HepG2 (cell line): ENCODE data around the gene PLAAT3. TPM values are rescaled to one million over a fixed set of nuclear protein-coding genes. Genes with fewer than 3 reads are reported as not detected.

ENCODE experiments used
- ATAC-seq: fragments of 200-7000 bp; cut with Tn5 transposase; 3 replicates; pipeline ENCODE4 v1.9.1; 2020; ENCODE audit warnings: mild to moderate bottlenecking, moderate library complexity
- BruUV-seq: library from RNA; stranded (reverse); fragments of 400-500 nt; replicated peaks from 2 replicates; lab custom pipeline; 2021; lab: Mats Ljungman, UMichigan
- CTCF ChIA-PET: fragments of 300-600 bp; formaldehyde crosslinking; extraction: SDS; loops from one replicate; lab custom pipeline; 2021; ENCODE audit warnings: low total read pairs, inconsistent platforms, low intra/inter-chr PET ratio; lab: Yijun Ruan, JAX
- POLR2A ChIA-PET: fragments of 350-600 bp; sonication (Branson Sonifier 250); formaldehyde crosslinking; loops from one replicate; lab custom pipeline; 2020; ENCODE audit warnings: antibody characterized with exemption, inconsistent platforms; lab: Yijun Ruan, JAX
- DNase-seq: peaks from one replicate; pipeline ENCODE4 v3.0.0-alpha.2; 2015; ENCODE audit warnings: low spot score
- FAIRE-seq: peaks from 3 replicates; lab custom pipeline; 2011; peaks lifted over from hg19 to GRCh38; lab: Jason Lieb, UNC
- H2AFZ ChIP-seq: one replicate; pipeline ENCODE4 v1.6.1; 2011; ENCODE audit warnings: low read length, inconsistent platforms
- H3K27ac ChIP-seq: fragments of 300-600 bp; 3 replicates; pipeline ENCODE4 v1.8.0; 2011; ENCODE audit warnings: mixed run types, mild to moderate bottlenecking, mixed read lengths, low read length, inconsistent platforms; ENCODE audit not compliant: insufficient read depth; ENCODE audit errors: extremely low read length
- H3K27me3 ChIP-seq, 2 experiments: fragments of 200-600 bp in 1 of 2; 2 replicates in 1 of 2; 3 replicates in 1 of 2; pipeline versions ENCODE4 v1.6.0 to v1.8.0; 2011; ENCODE audit warnings: low read length in 2 of 2, mild to moderate bottlenecking in 2 of 2, moderate library complexity in 2 of 2, inconsistent platforms in 1 of 2; ENCODE audit not compliant: insufficient read depth in 2 of 2, control insufficient read depth in 1 of 2
- H3K36me3 ChIP-seq, 2 experiments: fragments of 200-600 bp in 1 of 2; replicated peaks in 1 of 2; 2 replicates in 1 of 2; 3 replicates in 1 of 2; pipeline versions ENCODE4 v1.5.1 to v1.8.0; 2011; ENCODE audit warnings: low read length in 2 of 2, inconsistent platforms in 1 of 2; ENCODE audit not compliant: insufficient read depth in 2 of 2, control insufficient read depth in 1 of 2
- H3K4me1 ChIP-seq: 2 replicates; pipeline ENCODE4 v1.5.1; 2012; ENCODE audit warnings: low read length, inconsistent platforms; ENCODE audit not compliant: insufficient read depth
- H3K4me2 ChIP-seq: 2 replicates; pipeline ENCODE4 v1.6.0; 2011; ENCODE audit warnings: low read depth, low read length, inconsistent platforms
- H3K4me3 ChIP-seq, 3 experiments: fragments of 200-600 bp in 1 of 3; sonication (generic), shearing (Covaris generic) in 1 of 3; replicated peaks in 1 of 3; 2 replicates each; pipeline ENCODE4 v1.5.1; 2011 to 2016; ENCODE audit warnings: low read length in 3 of 3, inconsistent platforms in 2 of 3, low read depth in 2 of 3, mild to moderate bottlenecking in 2 of 3, control low read depth in 1 of 3, mixed read lengths in 1 of 3; ENCODE audit not compliant: insufficient read depth in 1 of 3
- H3K79me2 ChIP-seq: one replicate; pipeline ENCODE4 v1.6.1; 2011; ENCODE audit warnings: low read length, inconsistent platforms; ENCODE audit not compliant: insufficient read depth
- H3K9ac ChIP-seq: 2 replicates; pipeline ENCODE4 v1.6.0; 2011; ENCODE audit warnings: mild to moderate bottlenecking, low read depth, low read length, inconsistent platforms; ENCODE audit not compliant: insufficient read depth
- H3K9me3 ChIP-seq: 2 replicates; pipeline ENCODE4 v1.5.1; 2012; ENCODE audit warnings: mild to moderate bottlenecking, low read length
- H4K20me1 ChIP-seq: 2 replicates; pipeline ENCODE4 v1.6.0; 2011; ENCODE audit warnings: inconsistent platforms, mild to moderate bottlenecking, low read length, moderate library complexity; ENCODE audit not compliant: insufficient read depth
- ZNF263 ChIP-seq: sonication (generic); formaldehyde crosslinking; IDR thresholded peaks from 2 replicates; pipeline ENCODE4 v1.4.0; 2020; ENCODE audit warnings: missing genetic modification reagents
- ZNF629 ChIP-seq: sonication (generic); formaldehyde crosslinking; conservative IDR thresholded peaks from 2 replicates; pipeline ENCODE4 v1.5.0; 2020; ENCODE audit warnings: missing genetic modification reagents
- ZNF883 ChIP-seq: sonication (generic); formaldehyde crosslinking; IDR thresholded peaks from 2 replicates; pipeline ENCODE4 v1.5.1; 2020; ENCODE audit warnings: mild to moderate bottlenecking, missing genetic modification reagents; ENCODE audit errors: not compliant biosample characterization
- WGBS: methylation state at CpG from one replicate; pipeline ENCODE4 v1.1.6; 2017; ENCODE audit warnings: low lambda C conversion rate; 5-methylcytosine and 5-hydroxymethylcytosine counted together
- in situ Hi-C: cut with HindIII; loops from 2 replicates; pipeline ENCODE4 v1.10.0; 2017; ENCODE audit warnings: low pct_unique_long_range_greater_than_20kb; ENCODE audit not compliant: extremely low pct_ligation_motif_present
- intact Hi-C: fragments of 100-400 bp; cut with micrococcal nuclease; formaldehyde crosslinking; loops from one replicate; pipeline ENCODE4 v1.10.0; 2022; ENCODE audit not compliant: unreplicated experiment
- polyA plus RNA-seq, 8 experiments: library from polyadenylated mRNA; depleted of rRNA in 3 of 8; stranded (reverse) in 7 of 8; unstranded in 1 of 8; fragments of >200 nt; fragmentation: Illumina TruSeq in 4 of 8; extraction: Trizol in 4 of 8; gene quantifications; 2 replicates each; pipeline versions ENCODE4 v1.2.1 to v1.2.3, GENCODE V29; 2011 to 2016; ENCODE audit warnings: low read depth in 4 of 8, missing spikeins in 1 of 8, mixed read lengths in 1 of 8; ENCODE audit not compliant: insufficient read depth in 1 of 8
- total RNA-seq, 5 experiments: library from RNA; depleted of rRNA; stranded (reverse); fragments of >200 nt; fragmentation: Illumina TruSeq; extraction: Trizol; gene quantifications; 2 replicates each; pipeline ENCODE4 v1.2.3, GENCODE V29; 2016; ENCODE audit warnings: low read depth in 1 of 5
- TF ChIP-seq, protein P1 (sequence below): IDR thresholded peaks from 2 replicates; pipeline ENCODE4 v1.6.1; 2016; ENCODE audit warnings: control low read depth
- TF ChIP-seq, protein P2 (sequence below): sonication (generic); formaldehyde crosslinking; IDR thresholded peaks from 2 replicates; pipeline ENCODE4 v1.8.1; 2023; ENCODE audit warnings: mild to moderate bottlenecking, missing genetic modification reagents

PLAAT3 gene
- total and polyA plus RNA-seq, 2 of the 13 experiments (the other 11 are each of a cell fraction or from before 2014, with no cell fraction given), result 9.3 to 16.4 TPM

DNA sequence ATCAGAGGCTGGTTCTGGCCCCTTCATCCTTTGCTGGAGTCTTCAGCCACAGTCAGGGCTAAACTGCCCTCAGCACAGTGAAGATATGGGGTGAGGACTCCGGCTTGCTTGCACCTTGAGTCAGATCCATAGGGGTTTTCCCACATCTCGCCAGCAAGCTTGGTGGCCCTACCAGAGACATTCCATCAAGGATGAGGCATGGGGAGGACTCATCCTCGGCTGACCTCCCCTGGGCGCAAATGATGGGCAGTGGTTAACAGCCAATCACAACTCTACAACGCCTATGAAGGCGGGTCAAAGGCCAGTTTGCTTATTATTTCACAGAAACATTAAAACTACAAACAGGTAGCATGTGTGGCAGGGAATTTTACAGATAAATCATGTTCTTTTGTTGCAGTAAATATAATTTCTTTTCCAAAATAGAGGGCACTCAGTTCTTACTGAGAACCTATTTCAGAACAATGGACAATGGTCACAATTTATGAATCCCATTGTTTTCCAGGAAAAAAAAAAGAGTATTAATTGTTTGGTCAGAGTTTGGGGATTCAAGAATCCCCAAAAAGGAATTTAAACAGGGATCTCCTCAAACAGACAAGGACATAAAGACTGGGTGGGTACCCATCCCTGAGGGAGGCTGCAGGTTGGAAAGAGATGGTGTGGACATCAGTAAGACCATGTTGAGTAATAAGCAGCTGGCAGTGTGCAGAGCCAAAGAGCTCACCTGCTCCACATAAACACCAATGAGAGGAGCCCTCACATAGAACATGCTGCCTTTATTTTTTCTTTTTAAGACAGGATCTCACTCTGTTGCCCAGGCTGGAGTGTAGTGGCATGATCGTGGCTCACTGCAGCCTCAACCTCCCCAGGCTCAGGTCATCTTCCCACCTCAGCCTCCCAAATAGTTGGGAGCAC, 14.8 kb downstream of the PLAAT3 start:
- Histone ChIP-seq H3K4me3 (no peak overlapping the region), H4K20me1 (no peaks in the 10 kb centered on the region), H2AFZ (no peak overlapping the region), H3K4me1 (peaks cover 24% of the 10 kb centered on the region), H3K36me3 (no peaks in the 10 kb centered on the region), H3K27me3 (no peaks in the 10 kb centered on the region), H3K27ac (no peak overlapping the region), H3K79me2 (no peaks in the 10 kb centered on the region), H3K4me2 (no peak overlapping the region), H3K9ac (no peak overlapping the region), H3K9me3 (no peaks in the 10 kb centered on the region)
- no TSS peak for BruUV-seq
- ATAC-seq, result no peak
- ChIA-PET CTCF (no interaction called here), POLR2A (no interaction called here)
- FAIRE-seq, result no peak
- 73% methylated on average over 7 of the region's 7 CpGs for WGBS
- no peak for DNase-seq
- intact Hi-C loops (no loop called here), in situ Hi-C loops (no loop called here)
- TF ChIP-seq, protein P1, sequence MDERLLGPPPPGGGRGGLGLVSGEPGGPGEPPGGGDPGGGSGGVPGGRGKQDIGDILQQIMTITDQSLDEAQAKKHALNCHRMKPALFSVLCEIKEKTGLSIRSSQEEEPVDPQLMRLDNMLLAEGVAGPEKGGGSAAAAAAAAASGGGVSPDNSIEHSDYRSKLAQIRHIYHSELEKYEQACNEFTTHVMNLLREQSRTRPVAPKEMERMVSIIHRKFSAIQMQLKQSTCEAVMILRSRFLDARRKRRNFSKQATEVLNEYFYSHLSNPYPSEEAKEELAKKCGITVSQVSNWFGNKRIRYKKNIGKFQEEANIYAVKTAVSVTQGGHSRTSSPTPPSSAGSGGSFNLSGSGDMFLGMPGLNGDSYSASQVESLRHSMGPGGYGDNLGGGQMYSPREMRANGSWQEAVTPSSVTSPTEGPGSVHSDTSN (CRISPR knock-in tag), result peak; percentile 55; the same call in 1 of the 2 replicates
- TF ChIP-seq, protein P2, sequence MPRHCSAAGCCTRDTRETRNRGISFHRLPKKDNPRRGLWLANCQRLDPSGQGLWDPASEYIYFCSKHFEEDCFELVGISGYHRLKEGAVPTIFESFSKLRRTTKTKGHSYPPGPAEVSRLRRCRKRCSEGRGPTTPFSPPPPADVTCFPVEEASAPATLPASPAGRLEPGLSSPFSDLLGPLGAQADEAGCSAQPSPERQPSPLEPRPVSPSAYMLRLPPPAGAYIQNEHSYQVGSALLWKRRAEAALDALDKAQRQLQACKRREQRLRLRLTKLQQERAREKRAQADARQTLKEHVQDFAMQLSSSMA (CRISPR knock-in tag), result no peak
- peak; percentile 58; the same call in 1 of the 2 replicates for TF ChIP-seq ZNF263 (CRISPR knock-in tag)

DNA sequence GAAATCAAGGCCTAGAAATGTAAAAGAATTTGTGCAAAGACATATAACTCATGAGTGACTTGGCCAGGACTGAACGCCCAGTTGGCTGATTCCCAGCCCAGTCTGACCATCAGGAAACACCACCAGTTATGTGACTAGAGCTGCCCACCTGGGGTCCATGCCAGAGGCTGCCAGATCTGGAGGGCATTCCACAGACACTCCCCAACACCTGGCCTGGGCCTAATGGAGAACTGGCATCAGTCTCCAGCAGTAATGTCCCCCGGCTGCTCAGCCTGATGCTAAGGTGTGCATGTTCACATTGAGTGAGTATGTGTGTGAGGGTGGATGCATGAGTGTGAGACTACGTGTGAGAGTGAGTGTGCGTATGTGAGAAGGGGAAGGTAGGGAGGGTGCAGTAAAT, 15.7 kb downstream of the PLAAT3 start:
- CTCF ChIA-PET, result no interaction called here
- no TSS peak for BruUV-seq
- TF ChIP-seq ZNF883, result no peak
- 0 out of 2 replicates have a peak, but pooled peaks have one; percentile 20 for TF ChIP-seq ZNF629
- TF ChIP-seq, all 625 proteins: peak for 1
- Histone ChIP-seq H3K4me3 (no peak overlapping the region), H3K27ac (no peak overlapping the region), H3K4me2 (no peak overlapping the region), H4K20me1 (no peaks in the 10 kb centered on the region), H3K4me1 (peaks cover 20% of the 10 kb centered on the region), H3K36me3 (no peaks in the 10 kb centered on the region), H2AFZ (no peak overlapping the region), H3K79me2 (no peaks in the 10 kb centered on the region), H3K27me3 (no peaks in the 10 kb centered on the region), H3K9me3 (no peaks in the 10 kb centered on the region), H3K9ac (no peak overlapping the region)
- intact Hi-C loops, result no loop called here
- FAIRE-seq, result no peak
- no peak for ATAC-seq
- in situ Hi-C loops, result no loop called here
- POLR2A ChIA-PET, result no interaction called here
- no peak for DNase-seq
- 59% methylated on average over 4 of the region's 4 CpGs for WGBS
